ENCODE results near the gene SLC1A4. TPM values are rescaled to one million over a fixed set of nuclear protein-coding genes. Genes with fewer than 3 reads are reported as not detected.
A peak's percentile ranks its signal among the peaks of the same experiment; 100 is the strongest.

The SLC1A4 gene
- total RNA-seq, 1 experiment from 2014 or later = 35.0 TPM

DNA sequence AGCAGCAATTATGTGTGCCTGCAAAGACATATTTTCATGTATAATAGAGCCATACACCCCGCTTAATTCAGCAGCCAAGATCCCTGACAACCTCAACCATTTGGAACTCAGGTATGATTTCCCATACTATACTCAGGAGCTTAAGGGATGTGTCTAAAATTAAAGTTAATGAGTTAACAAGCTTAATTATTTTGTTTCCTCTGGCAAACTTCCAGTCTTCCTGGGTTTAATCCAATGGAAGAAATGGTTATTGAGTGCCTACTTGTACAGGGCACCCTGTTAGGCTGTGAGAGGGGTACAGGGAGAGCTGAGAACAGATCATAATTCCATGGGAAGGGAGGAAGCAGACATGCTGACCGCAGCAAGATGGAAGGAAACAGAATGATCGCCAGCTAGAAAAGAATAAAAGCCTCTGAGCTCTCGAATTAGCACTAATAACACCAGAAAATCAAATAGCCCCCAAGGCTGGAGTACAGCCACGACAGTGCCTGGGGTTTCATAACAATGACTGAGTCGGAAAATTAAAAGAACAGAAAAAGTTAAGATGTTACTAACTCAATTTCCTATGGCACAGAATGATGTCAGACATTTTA lies 46.2 kb downstream of the SLC1A4 start:
- ChIA-PET CTCF (no interaction called here), POLR2A (no interaction called here)
- Mint-ChIP-seq H3K4me1 (ENCODE audit: low read depth, unreplicated experiment) (peaks cover 21% of the 10 kb centered on the region), H3K36me3 (ENCODE audit: insufficient read depth, unreplicated experiment) (peaks cover 3% of the 10 kb centered on the region), H3K9me3 (ENCODE audit: unreplicated experiment) (no peaks in the 10 kb centered on the region), H3K27ac (ENCODE audit: unreplicated experiment) (no peak overlapping the region), H3K27me3 (ENCODE audit: insufficient read depth, unreplicated experiment) (no peaks in the 10 kb centered on the region), H3K4me3 (ENCODE audit: unreplicated experiment) (no peak overlapping the region)
- no peak for DNase-seq
- BruUV-seq (replicated peaks) = no TSS peak
- Histone ChIP-seq H3K36me3 (ENCODE audit: control insufficient read depth, insufficient read depth, low read length) (no peaks in the 10 kb centered on the region), H3K4me3 (ENCODE audit: low read depth, low read length) (no peak overlapping the region), H3K27me3 (replicated peaks; ENCODE audit: control insufficient read depth, insufficient read depth, low read length) (no peaks in the 10 kb centered on the region), H3K9me3 (no peaks in the 10 kb centered on the region), H3K4me1 (peaks cover 17% of the 10 kb centered on the region)
- TF ChIP-seq CTCF (IDR thresholded peaks at IDR 0.05; ENCODE audit: insufficient read depth in 1 of 2, low read depth in 1 of 2, low read length in 1 of 2, severe bottlenecking in 1 of 2, unreplicated experiment in 1 of 2) = no peak
- intact Hi-C loops (cut with micrococcal nuclease; ENCODE audit: unreplicated experiment) = no loop called here

DNA sequence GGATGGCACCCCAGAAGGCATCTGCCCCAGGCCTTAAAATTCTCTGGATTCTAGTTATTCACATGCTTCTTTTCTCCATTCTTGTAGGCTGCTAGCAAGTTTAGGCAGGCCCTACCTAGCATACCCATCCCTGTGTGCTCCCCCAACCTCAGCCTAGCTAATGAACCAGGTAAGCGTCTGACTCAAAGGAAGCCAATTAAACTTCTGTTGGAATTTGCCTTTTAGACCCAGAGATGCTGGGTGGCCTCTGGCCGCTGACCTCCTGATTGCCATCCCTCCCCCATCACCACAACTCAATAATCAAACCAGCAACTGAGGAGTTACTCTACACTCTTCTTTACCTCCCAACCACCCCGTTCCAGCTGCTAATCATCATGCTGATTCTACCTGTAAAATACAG lies 48.0 kb downstream of the SLC1A4 start:
- Mint-ChIP-seq H3K36me3 (ENCODE audit: insufficient read depth, unreplicated experiment) (no peaks in the 10 kb centered on the region), H3K9me3 (ENCODE audit: unreplicated experiment) (no peaks in the 10 kb centered on the region), H3K4me1 (ENCODE audit: low read depth, unreplicated experiment) (peaks cover 8% of the 10 kb centered on the region), H3K27ac (ENCODE audit: unreplicated experiment) (peak overlapping the region; percentile 18), H3K4me3 (ENCODE audit: unreplicated experiment) (no peak overlapping the region), H3K27me3 (ENCODE audit: insufficient read depth, unreplicated experiment) (no peaks in the 10 kb centered on the region)
- no peaks in the 10 kb centered on the region for H3K9me3 ChIP-seq
- POLR2A ChIA-PET = no interaction called here
- H3K27me3 ChIP-seq (replicated peaks; ENCODE audit: control insufficient read depth, insufficient read depth, low read length) = no peaks in the 10 kb centered on the region
- intact Hi-C loops (cut with micrococcal nuclease; ENCODE audit: unreplicated experiment) = no loop called here
- DNase-seq = no peak
- no TSS peak for BruUV-seq (replicated peaks)
- CTCF ChIA-PET = interaction anchor here (0.8 kb wide), 1 partner anchor 13 kb away, joined by 4 read pairs; no protein-coding TSS in a partner anchor
- no peak overlapping the region for H3K4me3 ChIP-seq (ENCODE audit: low read depth, low read length)
- peaks cover 4% of the 10 kb centered on the region for H3K4me1 ChIP-seq
- no peak for TF ChIP-seq CTCF (IDR thresholded peaks at IDR 0.05; ENCODE audit: insufficient read depth in 1 of 2, low read depth in 1 of 2, low read length in 1 of 2, severe bottlenecking in 1 of 2, unreplicated experiment in 1 of 2)
- no peaks in the 10 kb centered on the region for H3K36me3 ChIP-seq (ENCODE audit: control insufficient read depth, insufficient read depth, low read length)

DNA sequence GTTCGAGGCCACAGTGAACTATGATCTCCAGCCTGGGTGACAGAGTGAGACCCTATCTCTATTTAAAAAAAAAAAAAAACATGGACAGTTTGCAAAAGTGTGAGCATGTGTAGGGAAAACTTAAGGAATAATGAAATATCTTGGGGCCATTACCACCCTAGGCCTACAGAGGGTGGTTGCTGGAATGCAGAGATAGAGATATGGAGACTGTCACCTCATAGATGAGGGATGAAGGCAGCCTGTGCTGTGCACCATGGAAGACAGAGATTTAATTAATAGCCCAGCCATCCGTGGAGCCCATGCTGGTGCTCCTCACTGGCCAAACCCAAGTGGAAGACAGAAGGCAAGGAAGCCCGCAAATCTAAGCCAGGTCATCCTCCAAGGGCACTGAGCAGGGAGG lies 50.4 kb downstream of the SLC1A4 start:
- no peak overlapping the region for H3K4me3 Mint-ChIP-seq (ENCODE audit: unreplicated experiment)
- H3K27me3 Mint-ChIP-seq (ENCODE audit: insufficient read depth, unreplicated experiment) = no peaks in the 10 kb centered on the region
- peaks cover 6% of the 10 kb centered on the region for H3K4me1 Mint-ChIP-seq (ENCODE audit: low read depth, unreplicated experiment)
- Histone ChIP-seq H3K4me1 (no peaks in the 10 kb centered on the region), H3K9me3 (peaks cover 7% of the 10 kb centered on the region; the same call in 1 of the 2 replicates), H3K27me3 (replicated peaks; ENCODE audit: control insufficient read depth, insufficient read depth, low read length) (no peaks in the 10 kb centered on the region), H3K4me3 (ENCODE audit: low read depth, low read length) (no peak overlapping the region), H3K36me3 (ENCODE audit: control insufficient read depth, insufficient read depth, low read length) (no peaks in the 10 kb centered on the region)
- no peak for TF ChIP-seq CTCF (IDR thresholded peaks at IDR 0.05; ENCODE audit: insufficient read depth in 1 of 2, low read depth in 1 of 2, low read length in 1 of 2, severe bottlenecking in 1 of 2, unreplicated experiment in 1 of 2)
- peaks cover 6% of the 10 kb centered on the region for H3K36me3 Mint-ChIP-seq (ENCODE audit: insufficient read depth, unreplicated experiment)
- no peak overlapping the region for H3K27ac Mint-ChIP-seq (ENCODE audit: unreplicated experiment)
- intact Hi-C loops (cut with micrococcal nuclease; ENCODE audit: unreplicated experiment) = loop anchor here (1.0 to 2.0 kb wide), 3 partner anchors 51 to 534 kb away; partner anchors contain the start of gene SLC1A4
- H3K9me3 Mint-ChIP-seq (ENCODE audit: unreplicated experiment) = peaks cover 10% of the 10 kb centered on the region
- ChIA-PET POLR2A (no interaction called here), CTCF (interaction anchor here (1.2 to 1.3 kb wide), 2 partner anchors 16 to 22 kb away, joined by 4 to 5 read pairs; partner anchors contain the start of gene CEP68)
- DNase-seq = no peak
- no TSS peak for BruUV-seq (replicated peaks)

All from Caco-2 (cell line).